Tibial artery (tissue), 4 donors: ENCODE data around the gene CACNA1H.

Experiments
- DNase-seq, 2 donors: peaks; one replicate each; pipeline ENCODE4 v3.0.0-alpha.2; 2019
- H3K27ac ChIP-seq, 2 donors: fragments of 200-600 bp; sonication (generic) in 1 of 2; 1 replicate in 1 of 2; 2 replicates in 1 of 2; pipeline ENCODE4 v1.5.1; 2018 to 2019; ENCODE audit warnings: mild to moderate bottlenecking in 1 of 2
- H3K27me3 ChIP-seq, 2 donors: fragments of 200-600 bp; sonication (generic) in 1 of 2; one replicate each; pipeline versions ENCODE4 v1.5.1 to v1.6.0; 2016 to 2019
- H3K36me3 ChIP-seq, 3 donors: fragments of 200-600 bp; sonication (generic) in 2 of 3; one replicate each; pipeline ENCODE4 v1.5.1; 2016 to 2019; ENCODE audit warnings: mild to moderate bottlenecking in 2 of 3
- H3K4me1 ChIP-seq, 4 donors: fragments of 200-600 bp; sonication (generic) in 2 of 4; 1 replicate in 3 of 4; 2 replicates in 1 of 4; pipeline ENCODE4 v1.5.1; 2016 to 2019
- H3K4me3 ChIP-seq, 2 donors: fragments of 200-600 bp; sonication (generic) in 1 of 2; 1 replicate in 1 of 2; 2 replicates in 1 of 2; pipeline ENCODE4 v1.5.1; 2018 to 2019; ENCODE audit warnings: mild to moderate bottlenecking in 2 of 2
- H3K9me3 ChIP-seq, 3 donors: fragments of 200-600 bp; sonication (generic) in 1 of 3; one replicate each; pipeline ENCODE4 v1.5.1; 2016 to 2019
- intact Hi-C: fragments of 100-400 bp; cut with DNase I; formaldehyde crosslinking; loops from one replicate; pipeline ENCODE4 v1.15.0; 2023; ENCODE audit warnings: low total_unique reads
- TF ChIP-seq, protein P1 (sequence below), 2 experiments: fragments of 200-600 bp in 1 of 2; fragments of 450-650 bp in 1 of 2; IDR thresholded peaks; one replicate each; pipeline ENCODE4 v1.5.1; 2017 to 2019; ENCODE audit warnings: antibody characterized with exemption in 2 of 2, mild to moderate bottlenecking in 1 of 2, moderate library complexity in 1 of 2

Gene CACNA1H

DNA sequence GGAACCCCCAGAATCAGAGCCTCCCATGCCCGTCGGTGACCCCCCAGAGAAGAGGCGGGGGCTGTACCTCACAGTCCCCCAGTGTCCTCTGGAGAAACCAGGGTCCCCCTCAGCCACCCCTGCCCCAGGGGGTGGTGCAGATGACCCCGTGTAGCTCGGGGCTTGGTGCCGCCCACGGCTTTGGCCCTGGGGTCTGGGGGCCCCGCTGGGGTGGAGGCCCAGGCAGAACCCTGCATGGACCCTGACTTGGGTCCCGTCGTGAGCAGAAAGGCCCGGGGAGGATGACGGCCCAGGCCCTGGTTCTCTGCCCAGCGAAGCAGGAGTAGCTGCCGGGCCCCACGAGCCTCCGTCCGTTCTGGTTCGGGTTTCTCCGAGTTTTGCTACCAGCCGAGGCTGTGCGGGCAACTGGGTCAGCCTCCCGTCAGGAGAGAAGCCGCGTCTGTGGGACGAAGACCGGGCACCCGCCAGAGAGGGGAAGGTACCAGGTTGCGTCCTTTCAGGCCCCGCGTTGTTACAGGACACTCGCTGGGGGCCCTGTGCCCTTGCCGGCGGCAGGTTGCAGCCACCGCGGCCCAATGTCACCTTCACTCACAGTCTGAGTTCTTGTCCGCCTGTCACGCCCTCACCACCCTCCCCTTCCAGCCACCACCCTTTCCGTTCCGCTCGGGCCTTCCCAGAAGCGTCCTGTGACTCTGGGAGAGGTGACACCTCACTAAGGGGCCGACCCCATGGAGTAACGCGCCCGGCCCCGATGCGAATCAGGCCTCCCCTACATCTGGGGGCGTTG lies 68.1 kb downstream of the CACNA1H start:
- H3K27ac ChIP-seq: no peak overlapping the region
- no peak for DNase-seq
- intact Hi-C loops: no loop called here
- TF ChIP-seq, protein P1, sequence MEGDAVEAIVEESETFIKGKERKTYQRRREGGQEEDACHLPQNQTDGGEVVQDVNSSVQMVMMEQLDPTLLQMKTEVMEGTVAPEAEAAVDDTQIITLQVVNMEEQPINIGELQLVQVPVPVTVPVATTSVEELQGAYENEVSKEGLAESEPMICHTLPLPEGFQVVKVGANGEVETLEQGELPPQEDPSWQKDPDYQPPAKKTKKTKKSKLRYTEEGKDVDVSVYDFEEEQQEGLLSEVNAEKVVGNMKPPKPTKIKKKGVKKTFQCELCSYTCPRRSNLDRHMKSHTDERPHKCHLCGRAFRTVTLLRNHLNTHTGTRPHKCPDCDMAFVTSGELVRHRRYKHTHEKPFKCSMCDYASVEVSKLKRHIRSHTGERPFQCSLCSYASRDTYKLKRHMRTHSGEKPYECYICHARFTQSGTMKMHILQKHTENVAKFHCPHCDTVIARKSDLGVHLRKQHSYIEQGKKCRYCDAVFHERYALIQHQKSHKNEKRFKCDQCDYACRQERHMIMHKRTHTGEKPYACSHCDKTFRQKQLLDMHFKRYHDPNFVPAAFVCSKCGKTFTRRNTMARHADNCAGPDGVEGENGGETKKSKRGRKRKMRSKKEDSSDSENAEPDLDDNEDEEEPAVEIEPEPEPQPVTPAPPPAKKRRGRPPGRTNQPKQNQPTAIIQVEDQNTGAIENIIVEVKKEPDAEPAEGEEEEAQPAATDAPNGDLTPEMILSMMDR (IDR thresholded peaks at IDR 0.05): no peak
- H3K27me3 ChIP-seq: peaks cover 0 to 2% of the 10 kb centered on the region in 2 donors
- H3K9me3 ChIP-seq: no peaks in the 10 kb centered on the region
- peaks cover 0 to 10% (median 4%) of the 10 kb centered on the region in 4 donors for H3K4me1 ChIP-seq
- peaks cover 35 to 62% (median 51%) of the 10 kb centered on the region in 3 donors for H3K36me3 ChIP-seq
- no peak overlapping the region for H3K4me3 ChIP-seq

DNA sequence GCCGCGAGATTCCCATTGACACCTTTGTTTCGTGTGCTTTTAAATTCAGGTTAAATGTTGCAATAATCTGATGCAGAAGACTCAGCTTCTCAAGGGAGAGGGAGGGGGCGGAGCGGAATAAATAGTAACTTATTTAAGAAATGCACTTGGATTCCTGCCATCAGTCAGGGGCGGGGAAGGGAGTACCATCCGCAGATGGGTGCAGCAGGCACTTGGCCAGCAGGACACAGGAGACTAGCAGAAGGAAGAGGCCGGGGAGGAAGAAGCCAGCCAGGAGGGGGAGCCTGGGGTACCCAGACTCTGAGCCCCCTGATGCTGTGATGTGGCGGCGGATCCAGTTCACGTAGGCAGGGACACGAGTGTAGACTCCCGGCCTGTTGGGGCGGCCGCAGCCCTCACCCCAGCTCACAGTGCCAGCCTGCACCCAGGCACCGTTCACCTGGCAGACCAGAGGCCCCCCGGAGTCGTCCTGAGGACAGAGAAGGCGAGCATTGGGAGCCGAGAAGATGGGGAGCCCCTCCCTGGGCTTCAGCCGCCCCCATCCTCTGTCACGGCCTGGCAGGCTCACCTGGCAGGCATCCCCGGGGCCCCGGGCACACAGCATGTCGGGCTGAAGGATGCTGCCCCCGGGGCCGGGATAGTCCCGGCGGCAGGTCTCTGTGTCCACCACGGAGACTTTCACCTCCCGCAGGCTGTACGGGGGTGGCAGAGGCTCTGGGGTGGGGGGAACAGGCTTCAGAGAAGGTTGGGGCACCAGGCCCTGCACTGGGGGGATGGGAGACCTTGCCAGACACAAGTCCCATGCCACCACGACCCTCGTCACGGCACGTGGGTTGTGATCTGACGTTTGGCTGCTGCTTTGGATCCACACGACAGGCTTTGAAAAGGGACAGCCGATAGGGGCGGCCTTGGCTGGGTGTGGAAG lies 69.0 kb downstream of the CACNA1H start:
- intact Hi-C loops: no loop called here
- no peak for DNase-seq
- peaks cover 0 to 3% of the 10 kb centered on the region in 2 donors for H3K27me3 ChIP-seq
- peaks cover 29 to 53% (median 45%) of the 10 kb centered on the region in 3 donors for H3K36me3 ChIP-seq
- no peaks in the 10 kb centered on the region for H3K9me3 ChIP-seq
- H3K4me3 ChIP-seq: no peak overlapping the region
- peaks cover 0 to 12% (median 5%) of the 10 kb centered on the region in 4 donors for H3K4me1 ChIP-seq
- TF ChIP-seq, protein P1 (IDR thresholded peaks at IDR 0.05): no peak
- H3K27ac ChIP-seq: no peak overlapping the region

DNA sequence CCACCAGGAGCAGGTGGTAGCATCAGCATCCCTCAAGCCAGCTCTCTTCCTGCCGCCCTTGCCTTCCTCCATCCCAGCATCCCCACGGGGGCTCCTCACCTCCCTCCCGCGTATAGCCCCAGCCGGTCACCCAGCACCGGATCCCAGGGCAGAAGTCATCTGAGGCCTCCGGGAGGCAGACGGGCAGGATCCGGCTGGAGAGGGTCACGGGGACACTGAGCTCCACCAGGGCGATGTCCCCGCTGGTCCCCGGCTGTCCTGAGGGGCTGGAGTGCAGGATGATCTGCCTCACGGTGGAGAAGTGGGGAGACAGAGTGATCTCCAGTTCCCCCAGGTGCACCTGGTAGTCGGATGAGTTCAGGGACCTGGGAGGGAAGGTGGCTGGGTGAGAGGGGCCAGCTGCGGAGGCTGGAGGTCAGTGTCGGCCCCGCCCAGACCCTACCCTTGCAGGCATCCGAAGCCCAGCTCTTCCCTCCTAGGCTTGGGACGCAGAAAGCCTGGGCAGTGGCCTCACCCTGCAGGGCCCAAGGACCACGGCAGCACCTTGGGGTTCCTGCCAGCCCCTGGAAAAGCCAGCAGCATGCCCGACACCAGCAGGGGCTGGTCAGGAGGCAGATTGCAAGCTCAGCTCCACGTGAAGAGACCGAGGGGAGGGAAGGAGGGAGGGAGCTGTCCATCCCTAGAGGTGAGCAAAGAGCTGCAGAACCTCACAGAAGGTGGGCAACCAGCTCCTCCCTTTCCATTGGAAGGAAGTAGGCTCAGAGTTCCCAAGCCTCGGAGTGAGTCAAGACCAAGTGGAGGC lies 69.8 kb downstream of the CACNA1H start:
- Histone ChIP-seq H3K36me3 (peaks cover 21 to 45% (median 37%) of the 10 kb centered on the region in 3 donors), H3K4me1 (peaks cover 0 to 12% (median 5%) of the 10 kb centered on the region in 4 donors), H3K9me3 (no peaks in the 10 kb centered on the region), H3K4me3 (no peak overlapping the region), H3K27ac (no peak overlapping the region), H3K27me3 (peaks cover 0 to 3% of the 10 kb centered on the region in 2 donors)
- TF ChIP-seq, protein P1 (IDR thresholded peaks at IDR 0.05): no peak
- no peak for DNase-seq
- intact Hi-C loops: no loop called here

DNA sequence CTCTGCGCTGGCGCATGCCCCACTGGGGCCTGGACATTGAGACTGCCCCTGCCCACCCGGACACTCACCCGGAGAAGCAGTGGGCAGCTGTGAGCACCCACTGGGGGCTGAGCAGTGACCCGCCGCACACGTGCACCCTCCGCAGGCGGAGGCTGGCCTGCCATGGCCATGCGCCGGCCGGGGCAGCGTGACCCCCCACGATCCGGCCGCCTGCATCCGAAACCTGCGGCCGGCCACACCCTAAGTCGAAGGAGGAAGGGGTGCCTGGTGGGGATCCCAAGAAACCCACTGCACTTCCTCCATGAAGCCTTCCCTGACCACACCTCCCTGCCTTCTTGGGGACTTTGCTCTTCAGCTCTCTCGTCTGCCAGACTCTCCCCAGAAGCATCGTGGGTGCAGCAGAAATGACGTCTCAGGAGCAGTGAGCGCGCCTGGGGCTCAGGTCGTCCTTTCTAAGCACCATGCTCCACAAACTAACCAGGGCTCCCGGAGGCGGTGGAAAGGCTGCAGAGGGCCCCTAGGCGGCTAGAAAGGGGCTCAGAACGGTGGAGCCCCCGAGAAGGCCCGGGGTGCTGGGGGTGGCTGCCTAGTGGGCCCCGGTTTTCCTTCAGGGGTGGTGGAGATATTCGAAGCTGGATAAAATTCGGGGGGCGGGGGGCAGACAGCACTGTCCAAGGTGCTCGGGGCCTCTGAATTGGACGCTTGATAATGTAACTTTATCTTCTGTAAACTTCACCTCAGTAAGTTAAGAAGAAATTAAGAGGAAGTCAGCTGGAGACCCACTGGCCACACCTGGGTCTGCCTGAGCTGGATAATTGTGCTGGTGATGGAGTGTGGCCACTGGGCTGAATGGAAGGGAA lies 70.7 kb downstream of the CACNA1H start:
- TF ChIP-seq, protein P1 (IDR thresholded peaks at IDR 0.05): no peak
- intact Hi-C loops: no loop called here
- H3K4me3 ChIP-seq: no peak overlapping the region
- no peaks in the 10 kb centered on the region for H3K9me3 ChIP-seq
- H3K4me1 ChIP-seq: peaks cover 0 to 12% (median 5%) of the 10 kb centered on the region in 4 donors
- H3K27me3 ChIP-seq: peaks cover 0 to 3% of the 10 kb centered on the region in 2 donors
- DNase-seq: no peak
- H3K36me3 ChIP-seq: peaks cover 14 to 36% (median 29%) of the 10 kb centered on the region in 3 donors
- H3K27ac ChIP-seq: no peak overlapping the region
